Superior temporal gyrus (tissue), 1 donor: ENCODE measurements around the gene CDK19.

Source experiments
- DNase-seq: peaks from one replicate; pipeline ENCODE4 v3.0.0-alpha.2; 2016; ENCODE audit errors: extremely low spot score

Gene CDK19

GRCh38 chr6:110658631-110659211 is 156.5 kb downstream of the CDK19 start:
- DNase-seq, result no peak

- peak; percentile 89 for DNase-seq
These were observed 158.8 kb downstream of the CDK19 start for GRCh38 chr6:110656492-110656891.

- DNase-seq, result no peak
These were observed 159.4 kb downstream of the CDK19 start for GRCh38 chr6:110655821-110656220.

GRCh38 chr6:110654096-110654820 is 161.0 kb downstream of the CDK19 start:
- peak; percentile 64 for DNase-seq

- peak; percentile 83 for DNase-seq
These were observed 161.9 kb downstream of the CDK19 start for GRCh38 chr6:110653381-110653780.

GRCh38 chr6:110652520-110652919 is 162.7 kb downstream of the CDK19 start:
- DNase-seq, result peak; percentile 68

- no peak for DNase-seq
These were observed 164.5 kb downstream of the CDK19 start for GRCh38 chr6:110650755-110651154.

GRCh38 chr6:110649704-110650103 is 165.6 kb downstream of the CDK19 start:
- DNase-seq, result no peak

GRCh38 chr6:110646951-110647910 is 168.0 kb downstream of the CDK19 start:
- no peak for DNase-seq

- no peak for DNase-seq
These were observed 168.9 kb downstream of the CDK19 start for GRCh38 chr6:110646419-110646698.

GRCh38 chr6:110645685-110646418 is 169.4 kb downstream of the CDK19 start:
- no peak for DNase-seq

- no peak for DNase-seq
These were observed 172.1 kb downstream of the CDK19 start for GRCh38 chr6:110643175-110643574.

GRCh38 chr6:110642711-110643110 is 172.6 kb downstream of the CDK19 start:
- no peak for DNase-seq

- no peak for DNase-seq
These were observed 178.5 kb downstream of the CDK19 start for GRCh38 chr6:110636781-110637180.

- no peak for DNase-seq
These were observed 180.2 kb downstream of the CDK19 start for GRCh38 chr6:110635096-110635495.

GRCh38 chr6:110633731-110634213 is 181.5 kb downstream of the CDK19 start:
- no peak for DNase-seq

GRCh38 chr6:110629153-110629552 is 186.1 kb downstream of the CDK19 start:
- no peak for DNase-seq

- no peak for DNase-seq
These were observed 186.9 kb downstream of the CDK19 start for GRCh38 chr6:110628330-110628729.

- no peak for DNase-seq
These were observed 188.8 kb downstream of the CDK19 start for GRCh38 chr6:110626442-110626841.

GRCh38 chr6:110625883-110626282 is 189.4 kb downstream of the CDK19 start:
- no peak for DNase-seq

- DNase-seq, result no peak
These were observed 192.2 kb downstream of the CDK19 start for GRCh38 chr6:110622912-110623578.
